ENCODE data around the gene DISC1. TPM values are rescaled to one million over a fixed set of nuclear protein-coding genes. Genes with fewer than 3 reads are reported as not detected.

The DISC1 gene
- polyA plus RNA-seq, 1 donor from 2014 or later = 0.84 TPM

DNA sequence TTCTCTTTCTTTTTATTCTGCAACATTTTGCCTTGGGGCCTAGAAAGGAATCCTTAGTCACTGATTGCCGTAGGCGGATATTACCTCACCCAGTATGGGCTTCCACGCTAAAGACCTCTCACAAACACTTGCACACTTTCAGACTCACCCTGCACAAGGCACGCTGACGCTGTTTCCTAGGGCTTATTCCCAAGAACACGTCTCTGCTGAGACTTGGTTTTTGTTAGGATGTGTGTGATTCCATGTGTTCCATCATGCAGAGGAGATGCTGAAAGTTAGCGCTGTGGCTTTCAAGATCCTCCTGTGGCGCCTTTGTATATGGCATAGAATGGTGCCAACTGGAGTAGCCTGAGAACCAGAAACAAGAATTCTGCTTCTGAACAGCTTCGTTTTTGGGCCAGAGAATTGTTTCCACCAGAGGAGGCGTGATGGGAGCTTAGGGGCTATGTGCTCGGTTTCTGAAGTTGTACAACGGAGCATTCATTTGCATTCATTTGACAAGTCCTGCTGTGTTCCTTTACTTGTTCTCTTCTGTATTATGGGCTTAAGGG lies 297.0 kb downstream of the DISC1 start:
- H3K4me3 ChIP-seq (ENCODE audit: low read length) = no peak overlapping the region
- H3F3A ChIP-seq (ENCODE audit: insufficient read depth, low read length, poor library complexity, severe bottlenecking) = no peaks in the 10 kb centered on the region
- no peaks in the 10 kb centered on the region for H3K36me3 ChIP-seq (ENCODE audit: insufficient read depth, low read length)
- no peaks in the 10 kb centered on the region for H3K27me3 ChIP-seq (ENCODE audit: insufficient read depth, low read depth, low read length)
- H3K9me3 ChIP-seq (ENCODE audit: low read length) = no peaks in the 10 kb centered on the region
- no peaks in the 10 kb centered on the region for H4K20me1 ChIP-seq (ENCODE audit: insufficient read depth)
- no peak overlapping the region for H3K4me2 ChIP-seq (ENCODE audit: low read length)
- no peak overlapping the region for H3K9ac ChIP-seq (ENCODE audit: low read length)
- TF ChIP-seq EZH2 (IDR thresholded peaks at IDR 0.05; ENCODE audit: borderline replicate concordance, insufficient read depth, low read length, poor library complexity, severe bottlenecking) (no peak), CTCF (IDR thresholded peaks at IDR 0.05; ENCODE audit: poor library complexity, severe bottlenecking) (no peak), POLR2AphosphoS5 (IDR thresholded peaks at IDR 0.05) (no peak), EP300 (conservative IDR thresholded peaks at IDR 0.05; ENCODE audit: poor library complexity, severe bottlenecking) (no peak), MXI1 (conservative IDR thresholded peaks at IDR 0.05; ENCODE audit: poor library complexity, severe bottlenecking) (no peak), REST (IDR thresholded peaks at IDR 0.05; ENCODE audit: borderline replicate concordance) (no peak), SMC3 (conservative IDR thresholded peaks at IDR 0.05; ENCODE audit: poor library complexity) (no peak), RAD21 (conservative IDR thresholded peaks at IDR 0.05) (no peak), TAF1 (IDR thresholded peaks at IDR 0.05; ENCODE audit: low read depth) (no peak)
- H3K79me2 ChIP-seq (replicated peaks; ENCODE audit: insufficient read depth, low read length) = no peaks in the 10 kb centered on the region
- H3K27ac ChIP-seq (ENCODE audit: low read length) = no peak overlapping the region
- H3K9me2 ChIP-seq (ENCODE audit: insufficient read depth, low read length) = no peaks in the 10 kb centered on the region
- no peak overlapping the region for H2AFZ ChIP-seq (ENCODE audit: low read depth, low read length)

DNA sequence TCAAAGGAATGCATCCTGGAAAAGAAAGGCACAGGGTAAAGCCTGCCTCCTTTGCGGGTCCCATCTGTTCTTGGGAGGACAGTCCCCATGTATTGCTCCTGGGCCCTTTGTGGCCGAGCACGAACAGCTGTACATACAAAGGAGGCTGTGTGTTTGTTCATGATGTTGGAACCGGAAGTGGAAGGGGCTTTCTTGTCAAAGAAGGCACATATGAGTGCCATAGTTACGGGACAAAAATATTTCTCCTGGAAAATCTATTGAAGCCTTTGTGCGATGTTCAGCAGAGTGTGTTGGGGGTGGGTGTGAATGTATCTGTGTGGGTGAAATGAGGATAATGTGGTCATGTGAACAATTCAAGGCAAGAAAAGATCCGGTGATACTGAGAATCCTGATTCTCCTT lies 297.6 kb downstream of the DISC1 start:
- Histone ChIP-seq H3K27ac (ENCODE audit: low read length) (no peak overlapping the region), H3K4me3 (ENCODE audit: low read length) (no peak overlapping the region)
- no peak for TF ChIP-seq POLR2AphosphoS5 (IDR thresholded peaks at IDR 0.05)
- no peak for TF ChIP-seq CTCF (IDR thresholded peaks at IDR 0.05; ENCODE audit: poor library complexity, severe bottlenecking)
- TF ChIP-seq MXI1 (conservative IDR thresholded peaks at IDR 0.05; ENCODE audit: poor library complexity, severe bottlenecking) = no peak
- no peak for TF ChIP-seq EP300 (conservative IDR thresholded peaks at IDR 0.05; ENCODE audit: poor library complexity, severe bottlenecking)
- TF ChIP-seq TAF1 (IDR thresholded peaks at IDR 0.05; ENCODE audit: low read depth) = no peak
- no peak for TF ChIP-seq EZH2 (IDR thresholded peaks at IDR 0.05; ENCODE audit: borderline replicate concordance, insufficient read depth, low read length, poor library complexity, severe bottlenecking)
- no peak for TF ChIP-seq SMC3 (conservative IDR thresholded peaks at IDR 0.05; ENCODE audit: poor library complexity)
- TF ChIP-seq RAD21 (conservative IDR thresholded peaks at IDR 0.05) = no peak
- no peak for TF ChIP-seq REST (IDR thresholded peaks at IDR 0.05; ENCODE audit: borderline replicate concordance)

More for the DNA sequence above, 297.6 kb downstream of the DISC1 start:
- no peaks in the 10 kb centered on the region for H3K79me2 ChIP-seq (replicated peaks; ENCODE audit: insufficient read depth, low read length)
- H3K4me2 ChIP-seq (ENCODE audit: low read length) = no peak overlapping the region
- no peaks in the 10 kb centered on the region for H4K20me1 ChIP-seq (ENCODE audit: insufficient read depth)
- no peaks in the 10 kb centered on the region for H3K36me3 ChIP-seq (ENCODE audit: insufficient read depth, low read length)
- no peaks in the 10 kb centered on the region for H3K9me3 ChIP-seq (ENCODE audit: low read length)
- no peaks in the 10 kb centered on the region for H3K9me2 ChIP-seq (ENCODE audit: insufficient read depth, low read length)
- no peaks in the 10 kb centered on the region for H3F3A ChIP-seq (ENCODE audit: insufficient read depth, low read length, poor library complexity, severe bottlenecking)
- H3K27me3 ChIP-seq (ENCODE audit: insufficient read depth, low read depth, low read length) = no peaks in the 10 kb centered on the region
- H2AFZ ChIP-seq (ENCODE audit: low read depth, low read length) = no peak overlapping the region
- H3K9ac ChIP-seq (ENCODE audit: low read length) = no peak overlapping the region

All from neural cell (in vitro differentiated cells).